ENCODE results near the gene KCNJ9. TPM values are rescaled to one million over a fixed set of nuclear protein-coding genes. Genes with fewer than 3 reads are reported as not detected.
"Not testable (repeated sequence)": the region's sequence is repeated elsewhere in the genome, so short reads cannot be mapped to it uniquely, and the experiment has no call there.

KCNJ9 gene
- total RNA-seq = not detected
- long read RNA-seq = 0 reads

- no peak for ATAC-seq
- no peak for DNase-seq
- intact Hi-C loops (cut with DNase I, micrococcal nuclease) = no loop called here
Observed at GRCh38 chr1:160081261-160081936, at the start of gene KCNJ9. KCNJ9 (plus strand) TSS chr1:160081538; CDS start chr1:160084031, 2,493 bp downstream.

- intact Hi-C loops (cut with DNase I, micrococcal nuclease) = no loop called here
- ATAC-seq = peak; percentile 47
- peak in 1 of 2 donors; percentile 13 for DNase-seq
Observed at GRCh38 chr1:160032165-160032820, 49.0 kb upstream of the KCNJ9 start.

GRCh38 chr1:160040476-160040875 is 40.9 kb upstream of the KCNJ9 start:
- DNase-seq (no peak), ATAC-seq (no peak)
- intact Hi-C loops (cut with DNase I, micrococcal nuclease) = no loop called here

- intact Hi-C loops (cut with DNase I, micrococcal nuclease) = no loop called here
- no peak for DNase-seq
- no peak for ATAC-seq
Observed at GRCh38 chr1:160043543-160043942, 37.8 kb upstream of the KCNJ9 start.

GRCh38 chr1:160045653-160046052 is 35.7 kb upstream of the KCNJ9 start:
- DNase-seq = no peak
- ATAC-seq = peak; percentile 81
- intact Hi-C loops (cut with DNase I, micrococcal nuclease) = no loop called here

GRCh38 chr1:160046494-160047110 is 34.7 kb upstream of the KCNJ9 start:
- DNase-seq (peak; percentile 28 to 57), ATAC-seq (peak; percentile 69)
- intact Hi-C loops (cut with DNase I, micrococcal nuclease) = no loop called here

- DNase-seq (no peak), ATAC-seq (no peak)
- intact Hi-C loops (cut with DNase I, micrococcal nuclease) = no loop called here
Observed at GRCh38 chr1:160047111-160047991, 34.0 kb upstream of the KCNJ9 start.

- intact Hi-C loops (cut with DNase I, micrococcal nuclease) = no loop called here
- ATAC-seq (no peak), DNase-seq (no peak)
Observed at GRCh38 chr1:160048335-160048734, 33.0 kb upstream of the KCNJ9 start.

GRCh38 chr1:160049101-160049500 is 32.2 kb upstream of the KCNJ9 start:
- intact Hi-C loops (cut with DNase I, micrococcal nuclease) = no loop called here
- ATAC-seq = no peak
- DNase-seq = no peak

GRCh38 chr1:160050182-160050581 is 31.2 kb upstream of the KCNJ9 start:
- intact Hi-C loops (cut with DNase I, micrococcal nuclease); DNase-seq; ATAC-seq: not testable (repeated sequence)

GRCh38 chr1:160050619-160051018 is 30.7 kb upstream of the KCNJ9 start:
- intact Hi-C loops (cut with DNase I, micrococcal nuclease) = no loop called here
- ATAC-seq = no peak
- no peak for DNase-seq

- intact Hi-C loops (cut with DNase I, micrococcal nuclease) = no loop called here
- DNase-seq (no peak), ATAC-seq (no peak)
Observed at GRCh38 chr1:160052936-160053335, 28.4 kb upstream of the KCNJ9 start.

- DNase-seq (no peak), ATAC-seq (no peak)
- intact Hi-C loops (cut with DNase I, micrococcal nuclease) = no loop called here
Observed at GRCh38 chr1:160053548-160054365, 27.6 kb upstream of the KCNJ9 start.

GRCh38 chr1:160056648-160057169 is 24.6 kb upstream of the KCNJ9 start:
- intact Hi-C loops (cut with DNase I, micrococcal nuclease) = no loop called here
- no peak for ATAC-seq

GRCh38 chr1:160058087-160058486 is 23.3 kb upstream of the KCNJ9 start:
- DNase-seq (no peak), ATAC-seq (no peak)
- intact Hi-C loops (cut with DNase I, micrococcal nuclease) = no loop called here

More at GRCh38 chr1:160056648-160057169, 24.6 kb upstream of the KCNJ9 start:
- no peak for DNase-seq

GRCh38 chr1:160061369-160062229 is 19.7 kb upstream of the KCNJ9 start:
- DNase-seq = no peak
- no peak for ATAC-seq
- intact Hi-C loops (cut with DNase I, micrococcal nuclease) = no loop called here

- DNase-seq = no peak
- ATAC-seq = no peak
- intact Hi-C loops (cut with DNase I, micrococcal nuclease) = no loop called here
Observed at GRCh38 chr1:160062230-160062532, 19.2 kb upstream of the KCNJ9 start.
